Brain microvascular endothelial cell (primary cell): Measurements from ENCODE around the gene ELAPOR1.

Experiments
- DNase-seq: peaks from one replicate; pipeline ENCODE4 v3.0.0-alpha.2; 2020
- H3K27ac ChIP-seq: fragments of 250-450 bp; sonication (Bioruptor Pico); 2 replicates; pipeline ENCODE4 v1.5.1; 2020; ENCODE audit warnings: mild to moderate bottlenecking, moderate library complexity
- H3K27me3 ChIP-seq: fragments of 250-450 bp; sonication (Bioruptor Pico); replicated peaks from 2 replicates; pipeline ENCODE4 v1.5.1; 2020; ENCODE audit warnings: mild to moderate bottlenecking
- H3K36me3 ChIP-seq: fragments of 250-450 bp; sonication (Bioruptor Pico); replicated peaks from 2 replicates; pipeline ENCODE4 v1.5.1; 2020; ENCODE audit warnings: mild to moderate bottlenecking
- H3K4me3 ChIP-seq: 2 replicates; pipeline ENCODE4 v1.5.1; 2011; ENCODE audit warnings: low read depth, mild to moderate bottlenecking, control low read depth, low read length, moderate library complexity
- CTCF ChIP-seq: IDR thresholded peaks from 2 replicates; pipeline ENCODE4 v1.5.1; 2011; ENCODE audit warnings: low read depth, mild to moderate bottlenecking, moderate library complexity, low read length, control low read depth, inconsistent platforms; ENCODE audit errors: missing control alignments
- in situ Hi-C: cut with HindIII; loops from 2 replicates; pipeline ENCODE4 v1.10.0; 2017; ENCODE audit warnings: low sequenced_read_pairs, low pct_ligation_motif_present

The ELAPOR1 gene

GRCh38 chr1:109104364-109105151 lies 9.4 kb upstream of the ELAPOR1 start:
- Histone ChIP-seq H3K27ac (no peak overlapping the region), H3K36me3 (peaks cover 2% of the 10 kb centered on the region), H3K4me3 (no peak overlapping the region), H3K27me3 (no peaks in the 10 kb centered on the region)
- no peak for DNase-seq
- in situ Hi-C loops, result no loop called here
- TF ChIP-seq CTCF, result no peak

GRCh38 chr1:109105881-109106280 lies 8.0 kb upstream of the ELAPOR1 start:
- in situ Hi-C loops, result no loop called here
- H3K27me3 ChIP-seq, result peaks cover 2% of the 10 kb centered on the region
- no peak overlapping the region for H3K27ac ChIP-seq
- H3K36me3 ChIP-seq, result peaks cover 2% of the 10 kb centered on the region
- H3K4me3 ChIP-seq, result no peak overlapping the region
- TF ChIP-seq CTCF, result no peak
- no peak for DNase-seq

- TF ChIP-seq CTCF, result no peak
- Histone ChIP-seq H3K27ac (no peak overlapping the region), H3K36me3 (no peaks in the 10 kb centered on the region), H3K27me3 (peaks cover 8% of the 10 kb centered on the region), H3K4me3 (no peak overlapping the region)
- in situ Hi-C loops, result no loop called here
- no peak for DNase-seq
Observed at GRCh38 chr1:109107785-109108184, 6.1 kb upstream of the ELAPOR1 start.

GRCh38 chr1:109109906-109110305 lies 4.0 kb upstream of the ELAPOR1 start:
- in situ Hi-C loops, result no loop called here
- Histone ChIP-seq H3K4me3 (no peak overlapping the region), H3K27me3 (peaks cover 25% of the 10 kb centered on the region), H3K36me3 (no peaks in the 10 kb centered on the region), H3K27ac (no peak overlapping the region)
- no peak for TF ChIP-seq CTCF
- DNase-seq, result no peak

- in situ Hi-C loops, result no loop called here
- Histone ChIP-seq H3K36me3 (no peaks in the 10 kb centered on the region), H3K27me3 (peaks cover 25% of the 10 kb centered on the region), H3K4me3 (no peak overlapping the region), H3K27ac (no peak overlapping the region)
- no peak for DNase-seq
- TF ChIP-seq CTCF, result no peak
Observed at GRCh38 chr1:109111386-109112055, 2.4 kb upstream of the ELAPOR1 start.
